H1 (cell line): Measurements from ENCODE around the gene MYO9B. TPM values are rescaled to one million over a fixed set of nuclear protein-coding genes. Genes with fewer than 3 reads are reported as not detected.

Experiments used
- CTCF ChIA-PET: fragments of 300-600 bp; sonication (Branson Sonifier 250); formaldehyde crosslinking; loops from one replicate; lab custom pipeline; 2021; ENCODE audit not compliant: partially characterized antibody; lab: Charles Lee
- POLR2A ChIA-PET: fragments of 300-600 bp; sonication (Branson Sonifier 250); formaldehyde crosslinking; loops from one replicate; lab custom pipeline; 2021; ENCODE audit warnings: inconsistent platforms; ENCODE audit not compliant: partially characterized antibody; lab: Charles Lee
- DNase-seq, 2 experiments: peaks; one replicate each; pipeline versions ENCODE4 v3.0.0 to v3.0.0-alpha.2; 2010 to 2022; ENCODE audit warnings: low spot score in 2 of 2, low read depth in 1 of 2, mixed read lengths in 1 of 2
- FAIRE-seq: peaks from 2 replicates; lab custom pipeline; 2011; peaks lifted over from hg19 to GRCh38; lab: Jason Lieb, UNC
- H2AFZ ChIP-seq: 2 replicates; pipeline ENCODE4 v1.8.1; 2012; ENCODE audit warnings: low read length, inconsistent platforms
- H2AK5ac ChIP-seq: 2 replicates; pipeline ENCODE4 v1.6.1; 2013; ENCODE audit warnings: low read depth, low read length
- H2BK120ac ChIP-seq: replicated peaks from 2 replicates; pipeline ENCODE3; 2013; ENCODE audit warnings: low read depth, low read length, inconsistent platforms
- H2BK12ac ChIP-seq: 2 replicates; pipeline ENCODE4 v1.6.1; 2013; ENCODE audit warnings: low read depth, low read length
- H2BK15ac ChIP-seq: 2 replicates; pipeline ENCODE4 v1.6.1; 2013; ENCODE audit warnings: low read length
- H2BK20ac ChIP-seq: 2 replicates; pipeline ENCODE4 v1.6.1; 2013; ENCODE audit warnings: low read length
- H2BK5ac ChIP-seq: 2 replicates; pipeline ENCODE4 v1.6.1; 2013; ENCODE audit warnings: low read depth, low read length
- H3K14ac ChIP-seq: 2 replicates; pipeline ENCODE4 v1.6.1; 2013; ENCODE audit warnings: inconsistent platforms; ENCODE audit not compliant: insufficient read length
- H3K18ac ChIP-seq: 2 replicates; pipeline ENCODE4 v1.6.1; 2013; ENCODE audit warnings: low read length; ENCODE audit errors: extremely low read depth
- H3K23ac ChIP-seq: 2 replicates; pipeline ENCODE4 v1.6.1; 2013; ENCODE audit warnings: inconsistent platforms; ENCODE audit not compliant: insufficient read length
- H3K23me2 ChIP-seq: 2 replicates; pipeline ENCODE4 v1.6.1; 2013; ENCODE audit warnings: low read depth, low read length
- H3K27ac ChIP-seq: 2 replicates; pipeline ENCODE4 v1.6.1; 2011; ENCODE audit warnings: low read depth, low read length, inconsistent platforms
- H3K27me3 ChIP-seq, 4 experiments: replicated peaks in 1 of 4; 1 replicate in 1 of 4; 2 replicates in 3 of 4; pipeline versions ENCODE4 v1.6.1 to v1.8.1; 2011 to 2013; ENCODE audit warnings: low read length in 3 of 4, mild to moderate bottlenecking in 3 of 4, inconsistent platforms in 2 of 4, mixed read lengths in 2 of 4, moderate library complexity in 1 of 4; ENCODE audit not compliant: control insufficient read depth in 3 of 4, insufficient read depth in 3 of 4; ENCODE audit errors: extremely low read depth in 1 of 4
- H3K36me3 ChIP-seq, 4 experiments: 2 replicates each; pipeline versions ENCODE4 v1.6.1 to v1.8.1; 2011 to 2013; ENCODE audit warnings: mild to moderate bottlenecking in 4 of 4, low read length in 3 of 4, moderate library complexity in 2 of 4, control low read depth in 1 of 4, inconsistent platforms in 1 of 4; ENCODE audit not compliant: insufficient read depth in 4 of 4, control insufficient read depth in 2 of 4
- H3K4ac ChIP-seq: replicated peaks from 2 replicates; pipeline ENCODE3; 2013; ENCODE audit warnings: low read length, low read depth, mixed read lengths, inconsistent platforms; ENCODE audit not compliant: insufficient read length
- H3K4me1 ChIP-seq, 4 experiments: replicated peaks in 1 of 4; 1 replicate in 1 of 4; 2 replicates in 3 of 4; pipeline versions ENCODE4 v1.6.1 to v1.8.1; 2011 to 2013; ENCODE audit warnings: low read length in 3 of 4, inconsistent platforms in 2 of 4, mixed read lengths in 1 of 4; ENCODE audit not compliant: insufficient read depth in 4 of 4, control insufficient read depth in 3 of 4
- H3K4me2 ChIP-seq, 2 experiments: 2 replicates each; pipeline versions ENCODE4 v1.6.1 to v1.8.1; 2011 to 2013; ENCODE audit warnings: low read depth in 2 of 2, low read length in 2 of 2, control low read depth in 1 of 2, inconsistent platforms in 1 of 2, mild to moderate bottlenecking in 1 of 2; ENCODE audit not compliant: insufficient read depth in 1 of 2
- H3K4me3 ChIP-seq, 4 experiments: fragments of 200-600, 300-600 bp in 1 of 4; sonication (generic), shearing (Covaris generic), sonication (Bioruptor Twin) in 1 of 4; 2 replicates each; pipeline versions ENCODE4 v1.5.1 to v1.8.1; 2011 to 2016; ENCODE audit warnings: low read length in 4 of 4, low read depth in 3 of 4, control low read depth in 2 of 4, inconsistent platforms in 2 of 4, mild to moderate bottlenecking in 2 of 4, mixed read lengths in 1 of 4, moderate library complexity in 1 of 4; ENCODE audit not compliant: insufficient read depth in 2 of 4; ENCODE audit errors: extremely low read depth in 1 of 4
- H3K56ac ChIP-seq: replicated peaks from 2 replicates; pipeline ENCODE3; 2013; ENCODE audit warnings: low read depth, mild to moderate bottlenecking, mixed read lengths, low read length, inconsistent platforms; ENCODE audit not compliant: insufficient read length
- H3K79me1 ChIP-seq: 2 replicates; pipeline ENCODE4 v1.6.1; 2013; ENCODE audit warnings: low read depth, low read length, control low read depth
- H3K79me2 ChIP-seq, 2 experiments: 2 replicates each; pipeline versions ENCODE4 v1.6.1 to v1.8.1; 2012 to 2013; ENCODE audit warnings: low read length in 2 of 2, mild to moderate bottlenecking in 2 of 2, inconsistent platforms in 1 of 2; ENCODE audit not compliant: insufficient read depth in 2 of 2, control insufficient read depth in 1 of 2
- H3K9ac ChIP-seq, 4 experiments: replicated peaks in 1 of 4; 1 replicate in 1 of 4; 2 replicates in 3 of 4; pipeline versions ENCODE4 v1.6.1 to v1.8.1; 2011 to 2013; ENCODE audit warnings: low read depth in 3 of 4, low read length in 3 of 4, control low read depth in 2 of 4, mild to moderate bottlenecking in 2 of 4, moderate library complexity in 2 of 4, inconsistent platforms in 1 of 4; ENCODE audit errors: extremely low read depth in 1 of 4
- H3K9me3 ChIP-seq, 2 experiments: 2 replicates each; pipeline versions ENCODE4 v1.6.1 to v1.8.1; 2012 to 2013; ENCODE audit warnings: mild to moderate bottlenecking in 2 of 2, moderate library complexity in 2 of 2, control low read depth in 1 of 2, inconsistent platforms in 1 of 2, low read depth in 1 of 2, low read length in 1 of 2, mixed read lengths in 1 of 2; ENCODE audit not compliant: insufficient read depth in 2 of 2
- H4K20me1 ChIP-seq, 2 experiments: replicated peaks in 1 of 2; 2 replicates each; pipeline versions ENCODE3 to v1.8.1; 2011 to 2013; ENCODE audit warnings: inconsistent platforms in 2 of 2, low read length in 2 of 2, mild to moderate bottlenecking in 1 of 2; ENCODE audit not compliant: insufficient read depth in 2 of 2, control insufficient read depth in 1 of 2
- H4K5ac ChIP-seq: 2 replicates; pipeline ENCODE4 v1.6.1; 2013; ENCODE audit warnings: low read length, low read depth, mixed read lengths, inconsistent platforms; ENCODE audit not compliant: insufficient read length
- H4K8ac ChIP-seq: 2 replicates; pipeline ENCODE4 v1.8.0; 2013; ENCODE audit warnings: mild to moderate bottlenecking, moderate library complexity, low read length, inconsistent platforms; ENCODE audit not compliant: insufficient read depth; ENCODE audit errors: extremely low read depth
- H4K91ac ChIP-seq: replicated peaks from 2 replicates; pipeline ENCODE3; 2013; ENCODE audit warnings: low read length, mixed read lengths, inconsistent platforms; ENCODE audit not compliant: insufficient read length
- CBX5 ChIP-seq: fragments of 300-800, 300-1000 bp; sonication (generic); IDR thresholded peaks from 2 replicates; pipeline ENCODE4 v1.7.1; 2016; ENCODE audit warnings: antibody characterized with exemption, low read length, low read depth
- SP2 ChIP-seq: IDR thresholded peaks from 2 replicates; pipeline ENCODE4 v1.6.1; 2012; ENCODE audit warnings: mild to moderate bottlenecking, low read length, inconsistent platforms
- YY1 ChIP-seq: IDR thresholded peaks from 2 replicates; pipeline ENCODE4 v1.6.1; 2011; ENCODE audit warnings: low read depth, mild to moderate bottlenecking, low read length
- WGBS, 2 experiments: shearing (Covaris generic) in 1 of 2; methylation state at CpG; one replicate each; pipeline versions ENCODE4 v1.1.6 to v1.1.7; 2013 to 2015; ENCODE audit warnings: low lambda C conversion rate in 2 of 2, mixed read lengths in 2 of 2, inconsistent platforms in 1 of 2, low coverage in 1 of 2, missing lambda C conversion rate in 1 of 2; ENCODE audit not compliant: insufficient replicate concordance in 2 of 2, insufficient coverage in 1 of 2, insufficient read length in 1 of 2; ENCODE audit errors: extremely low coverage in 1 of 2, missing lambda C conversion rate in 1 of 2; 5-methylcytosine and 5-hydroxymethylcytosine counted together
- polyA plus RNA-seq, 7 experiments: library from polyadenylated mRNA; depleted of rRNA in 3 of 7; stranded (reverse) in 5 of 7; unstranded in 2 of 7; fragments of >200 nt in 5 of 7; fragments of 200-250 nt in 2 of 7; gene quantifications; 1 replicate in 5 of 7; 2 replicates in 1 of 7; 4 replicates in 1 of 7; pipeline versions ENCODE4 v1.2.1 to v1.2.3, GENCODE V29; 2011 to 2013; ENCODE audit warnings: missing spikeins in 2 of 7, mixed read lengths in 2 of 7
- total RNA-seq: library from RNA; stranded (reverse); fragmentation: NEBNext Ultra II Directional; extraction: Animal tissue kit (Norgen Biotek cat#: 25700); gene quantifications from 2 replicates; pipeline ENCODE4 v1.2.1, GENCODE V29; 2021

Gene MYO9B
- total and polyA plus RNA-seq, 2 of the 8 experiments (the other 6 are each of a cell fraction or from before 2014, with no cell fraction given) = 27.6 to 77.1 TPM

GRCh38 chr19:17206736-17207581, 131.4 kb downstream of the MYO9B start:
- Histone ChIP-seq H3K4me1 (peaks cover 0 to 13% (median 7%) of the 10 kb centered on the region in 4 experiments; a peak in 5 of 7 replicates), H2BK5ac (no peak overlapping the region), H3K4me2 (no peak overlapping the region), H3K9ac (no peak overlapping the region), H3K36me3 (peaks cover 4 to 27% (median 11%) of the 10 kb centered on the region in 4 experiments), H3K23me2 (no peaks in the 10 kb centered on the region), H3K9me3 (no peaks in the 10 kb centered on the region), H3K27me3 (no peaks in the 10 kb centered on the region), H3K14ac (no peak overlapping the region), H3K79me2 (no peaks in the 10 kb centered on the region), H3K23ac (no peak overlapping the region), H3K56ac (no peak overlapping the region), H4K5ac (no peak overlapping the region), H2AFZ (no peak overlapping the region), H2BK120ac (no peak overlapping the region), H2BK15ac (no peak overlapping the region), H2BK20ac (no peak overlapping the region), H4K20me1 (peaks cover 0 to 2% of the 10 kb centered on the region in 2 experiments), H3K4ac (no peak overlapping the region), H3K27ac (no peak overlapping the region), H2AK5ac (no peak overlapping the region), H4K8ac (no peak overlapping the region), H2BK12ac (no peak overlapping the region), H4K91ac (no peak overlapping the region), H3K4me3 (no peak overlapping the region), H3K18ac (no peak overlapping the region), H3K79me1 (no peaks in the 10 kb centered on the region; the same call in 1 of the 2 replicates)
- ChIA-PET CTCF (interaction anchor here (0.6 to 2.2 kb wide), 7 partner anchors 19 to 145 kb away, joined by 3 to 8 read pairs (median 3); partner anchors contain the start of genes ABHD8 and USHBP1), POLR2A (interaction anchor here (2.0 to 2.9 kb wide), 2 partner anchors 8 to 27 kb away, joined by 7 to 9 read pairs; partner anchors contain the start of gene USE1)
- no peak for TF ChIP-seq YY1
- no peak for TF ChIP-seq CBX5
- no peak for TF ChIP-seq SP2
- WGBS, 2 experiments = 91% methylated on average over 24 of the region's 25 CpGs; no CpG with 5 or more reads in 1 of the 2 experiments
- DNase-seq (no peak), FAIRE-seq (no peak)
